KMS-11 (cell line): ENCODE measurements around the gene CLDN7.
A peak's percentile ranks its signal among the peaks of the same experiment; 100 is the strongest.

Source experiments
- H2AFZ ChIP-seq: fragments of 200-600 bp; sonication (generic); 2 replicates; pipeline ENCODE4 v1.6.1; 2016; ENCODE audit warnings: antibody characterized with exemption, mixed run types, low read depth
- H3K27ac ChIP-seq: fragments of 200-600 bp; sonication (generic); 2 replicates; pipeline ENCODE4 v1.6.1; 2016; ENCODE audit warnings: mild to moderate bottlenecking, mixed run types
- H3K27me3 ChIP-seq: fragments of 200-600 bp; sonication (generic); 2 replicates; pipeline ENCODE4 v1.6.1; 2017; ENCODE audit warnings: mild to moderate bottlenecking, low read depth, mixed run types, moderate library complexity; ENCODE audit not compliant: insufficient read depth
- H3K36me3 ChIP-seq: fragments of 200-600 bp; sonication (generic); 2 replicates; pipeline ENCODE4 v1.6.1; 2017; ENCODE audit warnings: mild to moderate bottlenecking, mixed run types; ENCODE audit not compliant: insufficient read depth
- H3K4me1 ChIP-seq: fragments of 200-600 bp; sonication (generic); 2 replicates; pipeline ENCODE4 v1.6.1; 2016; ENCODE audit warnings: mild to moderate bottlenecking, low read depth, mixed run types; ENCODE audit not compliant: poor library complexity, severe bottlenecking
- H3K4me2 ChIP-seq: fragments of 200-600 bp; sonication (generic); 2 replicates; pipeline ENCODE4 v1.7.0; 2016; ENCODE audit warnings: mild to moderate bottlenecking, mixed run types
- H3K4me3 ChIP-seq: fragments of 200-600 bp; sonication (generic); IDR thresholded peaks from 2 replicates; pipeline ENCODE4 v1.6.1; 2017; ENCODE audit warnings: low read depth, low read length, mixed read lengths; ENCODE audit not compliant: insufficient read depth
- H3K79me2 ChIP-seq: fragments of 200-600 bp; sonication (generic); 2 replicates; pipeline ENCODE4 v1.6.1; 2016; ENCODE audit warnings: low read depth, mixed run types; ENCODE audit not compliant: insufficient read depth
- H3K9ac ChIP-seq: fragments of 200-600 bp; sonication (generic); 2 replicates; pipeline ENCODE4 v1.6.1; 2016; ENCODE audit warnings: mild to moderate bottlenecking, mixed run types
- H4K20me1 ChIP-seq: fragments of 200-600 bp; sonication (generic); 2 replicates; pipeline ENCODE4 v1.6.1; 2016; ENCODE audit warnings: mild to moderate bottlenecking, mixed run types; ENCODE audit not compliant: insufficient read depth
- TF ChIP-seq, protein P1 (sequence below): fragments of 200-600 bp; sonication (generic); conservative IDR thresholded peaks from 2 replicates; pipeline ENCODE4 v1.6.1; 2017; ENCODE audit warnings: low read depth, mild to moderate bottlenecking, antibody characterized with exemption, low read length, moderate library complexity, mixed read lengths

CLDN7 gene, protein sequence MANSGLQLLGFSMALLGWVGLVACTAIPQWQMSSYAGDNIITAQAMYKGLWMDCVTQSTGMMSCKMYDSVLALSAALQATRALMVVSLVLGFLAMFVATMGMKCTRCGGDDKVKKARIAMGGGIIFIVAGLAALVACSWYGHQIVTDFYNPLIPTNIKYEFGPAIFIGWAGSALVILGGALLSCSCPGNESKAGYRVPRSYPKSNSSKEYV

DNA sequence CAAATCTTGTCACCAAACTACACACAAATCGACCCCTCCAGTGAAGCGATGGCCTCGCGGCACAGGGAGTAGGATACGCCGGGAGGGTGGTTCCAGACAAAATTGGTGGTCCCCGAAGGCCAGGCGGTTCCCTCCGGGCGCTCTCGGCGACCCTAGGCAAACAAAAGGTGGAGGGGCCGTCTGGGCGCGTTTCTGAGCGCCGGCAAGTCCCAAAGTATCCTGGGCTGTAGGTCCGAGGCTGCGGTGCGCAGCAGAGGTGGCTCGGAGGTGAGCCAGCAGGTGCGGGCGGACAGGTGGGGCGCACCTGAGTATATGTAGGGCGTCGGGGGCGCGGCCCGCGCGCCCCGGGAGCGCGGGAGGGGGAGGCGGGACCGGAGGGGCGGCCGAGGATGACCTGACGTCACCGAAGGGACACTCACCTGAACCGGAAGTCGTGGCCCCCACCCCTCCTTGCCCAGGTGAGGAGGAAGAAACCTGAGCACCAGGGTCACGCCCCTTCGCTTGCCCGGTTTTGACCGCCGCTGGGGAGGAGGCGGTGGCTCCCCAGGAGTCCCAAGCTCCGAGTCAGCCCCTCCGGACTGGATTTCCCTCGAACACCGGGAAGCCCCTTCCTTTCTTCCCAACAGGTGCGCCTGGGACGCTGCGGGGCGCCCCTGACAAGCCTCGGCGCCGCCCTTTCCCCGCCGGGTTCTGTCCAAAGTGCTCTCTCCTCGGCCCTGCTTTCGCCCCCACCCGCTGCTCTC lies at the start of gene CLDN7:
Gene CLDN7 (minus strand): TSS at position 287 of the 743 bp plus-strand sequence. CDS start 435 bp downstream, outside the sequence.
- no peaks in the 10 kb centered on the region for H3K4me1 ChIP-seq
- TF ChIP-seq, protein P1, sequence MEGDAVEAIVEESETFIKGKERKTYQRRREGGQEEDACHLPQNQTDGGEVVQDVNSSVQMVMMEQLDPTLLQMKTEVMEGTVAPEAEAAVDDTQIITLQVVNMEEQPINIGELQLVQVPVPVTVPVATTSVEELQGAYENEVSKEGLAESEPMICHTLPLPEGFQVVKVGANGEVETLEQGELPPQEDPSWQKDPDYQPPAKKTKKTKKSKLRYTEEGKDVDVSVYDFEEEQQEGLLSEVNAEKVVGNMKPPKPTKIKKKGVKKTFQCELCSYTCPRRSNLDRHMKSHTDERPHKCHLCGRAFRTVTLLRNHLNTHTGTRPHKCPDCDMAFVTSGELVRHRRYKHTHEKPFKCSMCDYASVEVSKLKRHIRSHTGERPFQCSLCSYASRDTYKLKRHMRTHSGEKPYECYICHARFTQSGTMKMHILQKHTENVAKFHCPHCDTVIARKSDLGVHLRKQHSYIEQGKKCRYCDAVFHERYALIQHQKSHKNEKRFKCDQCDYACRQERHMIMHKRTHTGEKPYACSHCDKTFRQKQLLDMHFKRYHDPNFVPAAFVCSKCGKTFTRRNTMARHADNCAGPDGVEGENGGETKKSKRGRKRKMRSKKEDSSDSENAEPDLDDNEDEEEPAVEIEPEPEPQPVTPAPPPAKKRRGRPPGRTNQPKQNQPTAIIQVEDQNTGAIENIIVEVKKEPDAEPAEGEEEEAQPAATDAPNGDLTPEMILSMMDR: no peak
- no peaks in the 10 kb centered on the region for H4K20me1 ChIP-seq
- H3K36me3 ChIP-seq: no peaks in the 10 kb centered on the region
- H3K79me2 ChIP-seq: no peaks in the 10 kb centered on the region
- peak within 1 kb of the TSS; percentile 34; the same call in 1 of the 2 replicates for H2AFZ ChIP-seq
- H3K27ac ChIP-seq: no peak within 1 kb of the TSS
- no peak within 1 kb of the TSS for H3K9ac ChIP-seq
- H3K27me3 ChIP-seq: no peaks in the 10 kb centered on the region; the same call in 1 of the 2 replicates
- peak within 1 kb of the TSS; percentile 21; the same call in 1 of the 2 replicates for H3K4me2 ChIP-seq
- H3K4me3 ChIP-seq: no peak within 1 kb of the TSS

DNA sequence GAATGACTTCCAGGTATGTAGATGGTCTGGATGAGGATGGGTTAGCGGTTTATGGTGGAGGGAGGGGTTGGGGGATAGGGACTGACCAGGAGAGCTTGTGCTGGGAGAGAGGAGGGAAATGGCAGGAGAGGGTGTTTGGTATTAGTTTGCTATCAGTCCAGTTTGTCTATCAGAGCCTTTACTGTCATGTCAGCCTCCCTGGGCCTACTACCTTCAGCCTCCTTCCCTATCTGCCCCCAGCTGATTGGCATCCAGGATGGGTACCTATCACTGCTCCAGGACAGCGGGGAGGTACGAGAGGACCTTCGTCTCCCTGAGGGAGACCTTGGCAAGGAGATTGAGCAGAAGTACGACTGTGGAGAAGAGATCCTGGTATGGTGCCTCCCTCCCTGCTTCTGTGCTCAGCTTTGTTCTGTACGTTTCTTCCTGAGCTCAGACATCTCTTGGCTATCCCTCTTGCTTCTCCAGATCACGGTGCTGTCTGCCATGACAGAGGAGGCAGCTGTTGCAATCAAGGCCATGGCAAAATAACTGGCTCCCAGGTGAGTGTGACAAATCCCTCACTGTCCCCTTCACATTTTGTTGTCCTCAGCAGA lies 48.9 kb upstream of the CLDN7 start:
- H3K36me3 ChIP-seq: no peaks in the 10 kb centered on the region
- H3K27ac ChIP-seq: no peak overlapping the region
- TF ChIP-seq, protein P1: no peak
- H3K9ac ChIP-seq: no peak overlapping the region
- no peak overlapping the region for H3K4me2 ChIP-seq
- H3K27me3 ChIP-seq: no peaks in the 10 kb centered on the region
- no peaks in the 10 kb centered on the region for H4K20me1 ChIP-seq
- H3K4me3 ChIP-seq: no peak overlapping the region
- no peak overlapping the region for H2AFZ ChIP-seq
- peaks cover 11% of the 10 kb centered on the region for H3K4me1 ChIP-seq
- peaks cover 16% of the 10 kb centered on the region; the same call in 1 of the 2 replicates for H3K79me2 ChIP-seq

DNA sequence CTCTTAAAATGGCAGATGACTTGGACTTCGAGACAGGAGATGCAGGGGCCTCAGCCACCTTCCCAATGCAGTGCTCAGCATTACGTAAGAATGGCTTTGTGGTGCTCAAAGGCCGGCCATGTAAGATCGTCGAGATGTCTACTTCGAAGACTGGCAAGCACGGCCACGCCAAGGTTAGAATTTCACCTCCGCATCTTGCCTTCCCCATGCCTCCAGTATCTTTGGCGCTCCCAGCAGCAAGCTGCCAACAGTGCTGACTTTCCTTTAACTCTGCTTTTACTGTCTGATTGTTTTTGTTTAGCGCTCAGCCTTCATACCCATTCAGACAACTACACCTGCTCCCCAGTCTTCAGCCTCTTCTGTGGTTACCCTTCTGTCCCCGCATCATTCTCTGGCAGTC lies 47.4 kb upstream of the CLDN7 start:
- Histone ChIP-seq H3K36me3 (no peaks in the 10 kb centered on the region), H4K20me1 (no peaks in the 10 kb centered on the region), H3K4me2 (peak overlapping the region; percentile 33), H3K9ac (no peak overlapping the region), H3K4me3 (no peak overlapping the region), H3K4me1 (peaks cover 11% of the 10 kb centered on the region), H2AFZ (no peak overlapping the region), H3K27ac (no peak overlapping the region; the same call in 1 of the 2 replicates), H3K79me2 (peaks cover 16% of the 10 kb centered on the region; the same call in 1 of the 2 replicates), H3K27me3 (no peaks in the 10 kb centered on the region)
- TF ChIP-seq, protein P1: no peak

DNA sequence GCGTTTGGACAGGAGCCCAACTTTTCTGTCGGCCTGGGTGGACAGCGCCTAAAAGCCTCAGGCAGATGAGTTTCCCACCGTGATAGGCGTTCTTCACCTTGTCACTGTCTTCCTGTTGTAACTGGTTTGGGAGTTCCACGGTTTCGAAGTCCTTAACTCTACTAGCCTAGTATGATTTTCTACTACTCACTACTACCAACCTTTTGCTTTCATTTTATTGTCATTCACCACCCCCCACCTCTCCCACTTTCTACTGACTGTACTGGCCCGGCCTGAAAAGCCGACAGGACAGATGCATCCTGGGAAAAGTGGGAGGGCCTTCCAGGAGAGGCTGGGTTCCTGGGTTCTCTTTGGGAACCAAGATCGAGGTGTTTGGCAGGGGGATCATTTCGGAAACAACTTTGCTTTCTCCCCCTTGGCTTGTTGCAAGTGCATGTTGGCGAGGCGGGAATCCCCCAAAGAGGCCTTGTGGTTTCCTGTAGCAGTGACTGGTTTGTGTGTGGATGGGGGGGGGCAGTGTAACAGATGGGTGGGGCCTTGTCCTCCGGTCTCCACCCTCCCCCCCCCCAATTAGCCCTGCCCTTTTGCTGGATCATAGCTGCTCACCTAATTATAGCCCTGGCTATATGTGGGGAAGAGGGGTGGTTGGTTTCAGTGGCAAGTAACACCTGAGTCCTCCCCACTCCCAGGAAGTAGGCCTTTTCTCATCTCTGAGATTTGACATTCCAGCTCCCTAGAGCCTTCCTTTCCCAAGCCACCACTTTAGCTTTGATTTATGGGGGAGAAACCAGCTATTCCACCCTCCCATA lies 46.6 kb upstream of the CLDN7 start:
- Histone ChIP-seq H4K20me1 (no peaks in the 10 kb centered on the region), H3K4me3 (no peak overlapping the region), H3K36me3 (no peaks in the 10 kb centered on the region), H3K79me2 (peaks cover 16% of the 10 kb centered on the region; the same call in 1 of the 2 replicates), H3K27ac (peak overlapping the region; percentile 96), H3K27me3 (no peaks in the 10 kb centered on the region), H3K9ac (peak overlapping the region; percentile 92), H3K4me1 (peaks cover 11% of the 10 kb centered on the region), H3K4me2 (peak overlapping the region; percentile 33), H2AFZ (no peak overlapping the region)
- TF ChIP-seq, protein P1: no peak
